ENCODE results near the gene LMCD1.

DNA sequence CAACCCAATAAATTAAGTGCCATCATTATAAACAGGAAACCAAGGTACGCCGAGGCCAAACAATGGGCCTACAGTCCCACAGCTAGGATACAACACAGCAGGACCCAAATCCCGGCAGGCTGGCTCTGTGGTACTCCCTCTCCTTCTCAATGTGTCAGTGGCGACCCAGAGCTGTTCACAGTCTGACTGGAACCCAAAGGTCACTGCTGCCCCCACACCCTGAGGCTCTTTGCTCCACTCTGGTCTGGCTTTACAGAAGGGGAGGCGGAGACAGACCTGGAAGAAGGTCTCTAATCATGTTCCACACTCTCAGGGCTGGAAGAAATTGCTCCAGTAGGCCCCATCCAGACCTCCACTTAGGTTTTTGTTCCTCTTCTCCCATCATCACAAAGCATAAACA lies 48.5 kb upstream of the LMCD1 start:
- TF ChIP-seq, protein P1, sequence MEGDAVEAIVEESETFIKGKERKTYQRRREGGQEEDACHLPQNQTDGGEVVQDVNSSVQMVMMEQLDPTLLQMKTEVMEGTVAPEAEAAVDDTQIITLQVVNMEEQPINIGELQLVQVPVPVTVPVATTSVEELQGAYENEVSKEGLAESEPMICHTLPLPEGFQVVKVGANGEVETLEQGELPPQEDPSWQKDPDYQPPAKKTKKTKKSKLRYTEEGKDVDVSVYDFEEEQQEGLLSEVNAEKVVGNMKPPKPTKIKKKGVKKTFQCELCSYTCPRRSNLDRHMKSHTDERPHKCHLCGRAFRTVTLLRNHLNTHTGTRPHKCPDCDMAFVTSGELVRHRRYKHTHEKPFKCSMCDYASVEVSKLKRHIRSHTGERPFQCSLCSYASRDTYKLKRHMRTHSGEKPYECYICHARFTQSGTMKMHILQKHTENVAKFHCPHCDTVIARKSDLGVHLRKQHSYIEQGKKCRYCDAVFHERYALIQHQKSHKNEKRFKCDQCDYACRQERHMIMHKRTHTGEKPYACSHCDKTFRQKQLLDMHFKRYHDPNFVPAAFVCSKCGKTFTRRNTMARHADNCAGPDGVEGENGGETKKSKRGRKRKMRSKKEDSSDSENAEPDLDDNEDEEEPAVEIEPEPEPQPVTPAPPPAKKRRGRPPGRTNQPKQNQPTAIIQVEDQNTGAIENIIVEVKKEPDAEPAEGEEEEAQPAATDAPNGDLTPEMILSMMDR (conservative IDR thresholded peaks at IDR 0.05; ENCODE audit: low read length): no peak
- no peak for TF ChIP-seq EZH2phosphoT487 (IDR thresholded peaks at IDR 0.05; ENCODE audit: borderline replicate concordance)

Data from Loucy (cell line).